Breast epithelium (tissue), 4 donors: ENCODE measurements around the gene CS. TPM values are rescaled to one million over a fixed set of nuclear protein-coding genes. Genes with fewer than 3 reads are reported as not detected.

Experiments
- DNase-seq, 2 donors: peaks; one replicate each; pipeline ENCODE4 v3.0.0-alpha.2; 2019; ENCODE audit warnings: low spot score in 2 of 2
- H3K27ac ChIP-seq, 2 donors: fragments of 200-600 bp; sonication (generic) in 1 of 2; one replicate each; pipeline ENCODE4 v1.5.1; 2016 to 2019; ENCODE audit warnings: mild to moderate bottlenecking in 1 of 2
- H3K27me3 ChIP-seq, 2 donors: fragments of 200-600 bp; sonication (generic) in 1 of 2; one replicate each; pipeline versions ENCODE4 v1.5.1 to v1.6.0; 2017 to 2019; ENCODE audit warnings: control low read depth in 1 of 2, mild to moderate bottlenecking in 1 of 2
- H3K36me3 ChIP-seq: fragments of 200-600 bp; one replicate; pipeline ENCODE4 v1.5.1; 2019
- H3K4me1 ChIP-seq, 2 donors: fragments of 200-600 bp; sonication (generic); one replicate each; pipeline ENCODE4 v1.5.1; 2016 to 2019; ENCODE audit warnings: control low read depth in 1 of 2
- H3K4me3 ChIP-seq, 3 donors: fragments of 200-600 bp; sonication (generic); 1 replicate in 2 of 3; 2 replicates in 1 of 3; pipeline ENCODE4 v1.5.1; 2016 to 2019; ENCODE audit warnings: mild to moderate bottlenecking in 3 of 3, moderate library complexity in 2 of 3
- H3K9me3 ChIP-seq, 2 donors: fragments of 200-600 bp; sonication (generic) in 1 of 2; one replicate each; pipeline ENCODE4 v1.5.1; 2016 to 2019; ENCODE audit warnings: control low read depth in 1 of 2
- CTCF ChIP-seq, 3 donors: fragments of 450-650 bp; IDR thresholded peaks; one replicate each; pipeline ENCODE4 v1.5.1; 2016 to 2017; ENCODE audit warnings: antibody characterized with exemption in 3 of 3, mild to moderate bottlenecking in 3 of 3, moderate library complexity in 3 of 3
- POLR2A ChIP-seq: fragments of 450-650 bp; IDR thresholded peaks from one replicate; pipeline ENCODE4 v1.6.1; 2016; ENCODE audit warnings: antibody characterized with exemption, mild to moderate bottlenecking, moderate library complexity
- POLR2AphosphoS5 ChIP-seq, 3 donors: sonication (generic); formaldehyde crosslinking; IDR thresholded peaks; one replicate each; pipeline ENCODE4 v1.6.1; 2017; ENCODE audit warnings: antibody characterized with exemption in 3 of 3
- intact Hi-C: fragments of 100-400 bp; cut with DNase I; formaldehyde crosslinking; loops from one replicate; pipeline ENCODE4 v1.15.1; 2023; ENCODE audit warnings: low total_unique reads
- total RNA-seq, 3 donors: library from RNA; depleted of rRNA; stranded (reverse); fragments of >200 nt; gene quantifications; one replicate each; pipeline ENCODE4 v1.1.0, GENCODE V29; 2016

Gene CS
- total RNA-seq, 3 donors from 2014 or later = 79.2 to 132 (median 103) TPM

GRCh38 chr12:56224102-56224701, 75.9 kb downstream of the CS start, which contains the start of gene NABP2:
Gene NABP2 (plus strand): TSS chr12:56224342. CDS start chr12:56224857, 515 bp downstream.
- Histone ChIP-seq H3K36me3 (no peaks in the 10 kb centered on the region), H3K4me1 (peaks cover 0 to 6% of the 10 kb centered on the region in 2 donors)
- intact Hi-C loops = loop anchor here (2.0 kb wide), 1 partner anchor 33 kb away; no protein-coding TSS in a partner anchor

GRCh38 chr12:56223571-56224101, 76.5 kb downstream of the CS start:
- intact Hi-C loops = loop anchor here (2.0 kb wide), 1 partner anchor 33 kb away; no protein-coding TSS in a partner anchor
- TF ChIP-seq POLR2AphosphoS5 (IDR thresholded peaks at IDR 0.05) (no peak), CTCF (IDR thresholded peaks at IDR 0.05) (no peak), POLR2A (no peak)
- Histone ChIP-seq H3K27me3 (no peaks in the 10 kb centered on the region), H3K4me3 (peak overlapping the region; percentile 61 to 81 (median 61)), H3K27ac (peak overlapping the region; percentile 92 to 95), H3K9me3 (no peaks in the 10 kb centered on the region), H3K36me3 (no peaks in the 10 kb centered on the region), H3K4me1 (peaks cover 0 to 6% of the 10 kb centered on the region in 2 donors)
- DNase-seq = no peak

More at GRCh38 chr12:56224102-56224701, 75.9 kb downstream of the CS start, which contains the start of gene NABP2:
- peak; percentile 98 for DNase-seq
- TF ChIP-seq POLR2A = no peak
- TF ChIP-seq POLR2AphosphoS5 (IDR thresholded peaks at IDR 0.05) = peak; percentile 70 to 88 (median 80)
- TF ChIP-seq CTCF (IDR thresholded peaks at IDR 0.05) = peak; percentile 79 to 94 (median 90)
- no peaks in the 10 kb centered on the region for H3K27me3 ChIP-seq
- H3K27ac ChIP-seq = peak within 1 kb of the TSS; percentile 92 to 95
- H3K9me3 ChIP-seq = no peaks in the 10 kb centered on the region
- H3K4me3 ChIP-seq = peak within 1 kb of the TSS; percentile 61 to 81 (median 61)

GRCh38 chr12:56222531-56222895, 77.6 kb downstream of the CS start:
- peak overlapping the region; percentile 92 to 95 for H3K27ac ChIP-seq

GRCh38 chr12:56221757-56222530, 78.2 kb downstream of the CS start, which contains the start of gene RNF41:
Gene RNF41 (minus strand): TSS chr12:56221922. CDS start chr12:56214047, 7,875 bp downstream.
- Histone ChIP-seq H3K27ac (peak within 1 kb of the TSS; percentile 92 to 95), H3K9me3 (no peaks in the 10 kb centered on the region), H3K4me3 (peak within 1 kb of the TSS; percentile 70 to 87 (median 83)), H3K27me3 (no peaks in the 10 kb centered on the region), H3K4me1 (peaks cover 0 to 6% of the 10 kb centered on the region in 2 donors), H3K36me3 (no peaks in the 10 kb centered on the region)
- intact Hi-C loops = no loop called here
- TF ChIP-seq POLR2AphosphoS5 (IDR thresholded peaks at IDR 0.05) (peak; percentile 96 to 100 (median 97)), POLR2A (peak; percentile 98), CTCF (IDR thresholded peaks at IDR 0.05) (peak in 1 of 3 donors; percentile 36)
- DNase-seq = peak; percentile 98

More at GRCh38 chr12:56222531-56222895, 77.6 kb downstream of the CS start:
- peak overlapping the region; percentile 70 to 87 (median 83) for H3K4me3 ChIP-seq
- no peaks in the 10 kb centered on the region for H3K36me3 ChIP-seq
- intact Hi-C loops = no loop called here
- no peaks in the 10 kb centered on the region for H3K9me3 ChIP-seq
- TF ChIP-seq CTCF (IDR thresholded peaks at IDR 0.05) (no peak), POLR2AphosphoS5 (IDR thresholded peaks at IDR 0.05) (no peak), POLR2A (no peak)
- H3K4me1 ChIP-seq = peaks cover 0 to 6% of the 10 kb centered on the region in 2 donors
- H3K27me3 ChIP-seq = no peaks in the 10 kb centered on the region
- no peak for DNase-seq

Other genes with a start within 250 kb of the CS start
- 100 to 1,000 TPM in 2 of 3 donors, under 1 TPM in 1; 0.48 to 187 (median 119) TPM for gene ERBB3, start 220.2 kb downstream of the CS start, total RNA-seq
- 100 to 1,000 TPM in 2 of 3 donors, 10 to 100 TPM in 1; 94.4 to 134 (median 116) TPM for gene PA2G4, start 195.8 kb downstream of the CS start, total RNA-seq
- gene RPL41, start 183.7 kb downstream of the CS start, total RNA-seq = 1,000 to 10,000 TPM; 3,675 to 5,580 (median 4,429) TPM
- 1 to 10 TPM; 3.6 to 4.8 (median 4.7) TPM for gene ZC3H10, start 182.1 kb downstream of the CS start, total RNA-seq
- gene ESYT1, start 172.1 kb downstream of the CS start, total RNA-seq = 100 to 1,000 TPM; 132 to 243 (median 146) TPM
- 10 to 100 TPM; 29.6 to 52.8 (median 43.2) TPM for gene MYL6B, start 147.7 kb downstream of the CS start, total RNA-seq
- 1,000 to 10,000 TPM; 1,725 to 2,481 (median 1,981) TPM for gene MYL6, start 142.0 kb downstream of the CS start, total RNA-seq
- 100 to 1,000 TPM; 105 to 114 (median 106) TPM for gene SMARCC2, start 110.8 kb downstream of the CS start, total RNA-seq
- 10 to 100 TPM; 64.4 to 86.6 (median 81.3) TPM for gene RNF41, start 78.4 kb downstream of the CS start, total RNA-seq
- 10 to 100 TPM; 24.7 to 31.2 (median 27.5) TPM for gene NABP2, start 76.0 kb downstream of the CS start, total RNA-seq
- gene SLC39A5, start 70.3 kb downstream of the CS start, total RNA-seq = under 1 TPM in 1 of 3 donors, not detected in 2; 0.98 TPM
- gene ANKRD52, start 41.9 kb downstream of the CS start, total RNA-seq = 10 to 100 TPM; 12.8 to 18.4 (median 14.9) TPM
- 10 to 100 TPM; 18.7 to 23.7 (median 18.7) TPM for gene COQ10A, start 33.4 kb downstream of the CS start, total RNA-seq
- 10 to 100 TPM; 69.9 to 86.1 (median 85.9) TPM for gene CNPY2, start 15.7 kb upstream of the CS start, total RNA-seq
- gene PAN2, start 33.7 kb upstream of the CS start, total RNA-seq = 10 to 100 TPM; 44.3 to 84.4 (median 54.1) TPM
- gene IL23A, start 38.6 kb upstream of the CS start, total RNA-seq = under 1 TPM in 1 of 3 donors, not detected in 2; 0.88 TPM
- 100 to 1,000 TPM; 198 to 207 (median 198) TPM for gene STAT2, start 59.8 kb upstream of the CS start, total RNA-seq
- not detected for gene APOF, start 62.5 kb upstream of the CS start, total RNA-seq
- 1 to 10 TPM; 4.5 to 7.2 (median 6.7) TPM for gene TIMELESS, start 149.1 kb upstream of the CS start, total RNA-seq
- gene MIP, start 154.3 kb upstream of the CS start, total RNA-seq = not detected
- 1 to 10 TPM; 2.9 to 4.8 (median 3.6) TPM for gene SPRYD4, start 168.2 kb upstream of the CS start, total RNA-seq
- 1 to 10 TPM in 2 of 3 donors, under 1 TPM in 1; 0.16 to 5.1 (median 4.6) TPM for gene GLS2, start 187.8 kb upstream of the CS start, total RNA-seq
- gene RBMS2, start 221.5 kb upstream of the CS start, total RNA-seq = 10 to 100 TPM; 22.9 to 27.5 (median 27.2) TPM